Activated CD4-positive, alpha-beta T cell treated with anti-CD3 and anti-CD28 coated beads, Interleukin-2, amount 50 U/mL, for 1 hour (primary cell): ENCODE results near the gene BICRA.
"Not testable (repeated sequence)": the region's sequence is repeated elsewhere in the genome, so short reads cannot be mapped to it uniquely, and the experiment has no call there.

ENCODE experiments used
- DNase-seq: peaks from one replicate; pipeline ENCODE4 v3.0.0-alpha.2; 2020

Gene BICRA

DNA sequence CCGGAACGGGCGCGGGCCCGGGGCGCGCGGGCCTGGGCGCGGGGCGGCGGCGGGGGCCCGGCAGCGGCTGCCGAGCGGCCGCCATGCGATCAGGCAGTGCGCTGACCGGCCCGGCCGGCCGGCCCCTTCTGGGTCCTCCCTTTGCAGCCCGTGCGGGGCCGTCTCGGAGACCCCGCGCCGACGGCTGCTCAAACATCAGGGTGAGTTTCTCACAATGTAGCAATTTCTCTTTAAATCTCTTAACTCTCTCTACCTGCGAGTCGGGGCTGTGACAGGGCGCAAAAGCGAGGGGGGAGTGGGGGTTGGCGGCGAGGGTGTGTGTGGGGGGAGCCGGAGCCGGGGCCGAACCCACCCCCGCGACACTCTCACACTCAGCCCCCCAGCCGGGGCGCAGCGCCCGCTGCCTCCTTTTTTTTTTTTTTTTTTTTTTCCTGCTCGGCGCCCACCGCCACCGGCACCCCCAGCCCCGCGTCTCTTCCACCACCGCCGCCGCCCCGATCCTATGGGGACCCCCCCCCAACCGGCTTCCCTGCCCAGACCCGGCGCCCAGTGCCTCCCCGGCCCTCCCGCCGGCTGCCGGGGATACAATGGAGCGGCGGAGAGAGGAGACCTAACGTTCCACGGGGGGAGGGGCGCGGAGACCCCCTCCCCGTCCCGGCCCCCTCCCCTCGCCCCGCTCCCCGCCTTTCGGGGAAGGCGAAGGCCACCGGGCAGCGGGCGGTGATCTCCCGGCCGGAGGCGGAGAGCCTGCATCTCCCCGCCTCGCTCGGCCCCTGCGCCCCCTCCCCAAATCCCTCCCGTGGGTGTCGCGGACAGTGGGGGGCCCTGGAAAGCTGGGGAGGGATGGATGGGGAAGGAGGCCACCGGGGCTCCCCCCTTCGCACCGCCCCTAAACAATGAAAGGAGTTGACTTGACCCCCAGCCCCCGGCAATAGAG lies at the start of gene BICRA:
TSS of gene BICRA (plus strand) at position 166 of the 937 bp plus-strand sequence. CDS start 64,441 bp downstream, outside the sequence.
- DNase-seq: peak; percentile 79

DNA sequence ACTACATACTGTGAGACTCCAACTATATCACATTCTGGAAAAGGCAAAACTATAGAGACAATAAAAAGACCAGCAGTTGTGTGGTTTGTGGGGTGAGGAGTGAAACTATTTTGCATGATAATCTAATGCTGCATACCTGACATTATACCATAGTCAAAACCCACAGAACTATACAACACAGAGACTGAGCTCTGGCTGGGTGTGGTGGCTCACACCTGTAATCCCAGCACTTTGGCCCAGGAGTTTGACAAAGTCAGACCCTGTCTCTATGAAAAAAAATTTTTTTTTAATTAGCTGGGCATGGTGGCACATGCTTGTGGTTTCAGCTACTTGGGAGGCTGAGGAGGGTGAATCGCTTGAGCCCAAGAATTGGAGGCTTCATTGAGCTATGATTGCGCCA lies 47.9 kb upstream of the BICRA start:
- DNase-seq: no peak

DNA sequence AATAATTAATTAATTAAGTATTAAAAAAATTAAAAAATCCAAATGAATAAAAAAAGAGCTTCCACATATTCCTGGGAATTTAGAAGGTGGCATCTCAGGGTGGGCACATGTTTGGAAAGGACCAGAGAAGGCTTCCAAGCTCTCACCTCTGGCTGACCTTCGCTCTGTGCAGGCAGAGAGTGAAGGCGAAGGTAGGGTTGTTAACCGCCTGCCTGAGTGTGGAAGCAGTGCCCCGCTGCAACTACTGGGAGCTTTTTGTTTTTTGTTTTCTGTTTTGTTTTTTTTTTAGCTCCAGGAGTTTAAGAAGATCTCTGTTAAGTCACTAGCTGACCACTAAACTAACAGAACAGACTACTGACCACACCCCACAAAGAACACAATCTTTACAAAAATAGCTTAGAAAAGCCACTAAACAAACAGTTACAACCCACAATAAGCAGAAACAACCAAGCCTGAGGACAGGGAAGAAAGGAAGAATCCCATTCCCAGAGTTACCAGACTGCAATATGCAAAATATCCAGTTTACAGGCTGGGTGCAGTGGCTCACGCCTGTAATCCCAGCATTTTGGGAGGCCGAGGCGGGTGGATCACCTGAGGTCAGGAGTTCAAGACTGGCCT lies 47.4 kb upstream of the BICRA start:
- DNase-seq: no peak

DNA sequence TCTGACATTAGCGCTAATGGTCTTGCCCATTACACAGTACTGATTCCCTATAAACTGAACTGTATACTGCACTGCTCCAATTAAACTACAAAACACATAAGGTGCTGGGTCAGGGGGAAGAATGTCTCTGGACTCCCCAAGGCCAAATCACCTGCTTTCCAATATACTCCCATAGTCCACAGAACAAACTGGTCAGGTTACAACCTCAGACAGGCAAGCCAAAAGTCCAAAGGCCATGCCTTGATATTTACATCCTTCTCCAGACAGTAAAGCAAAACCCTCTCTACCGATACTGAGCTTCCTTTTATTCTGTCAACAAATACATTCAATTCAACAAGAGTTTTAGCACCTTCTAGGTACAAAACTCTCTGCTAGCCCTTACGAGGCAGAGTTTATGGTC lies 44.9 kb upstream of the BICRA start:
- no peak for DNase-seq

DNA sequence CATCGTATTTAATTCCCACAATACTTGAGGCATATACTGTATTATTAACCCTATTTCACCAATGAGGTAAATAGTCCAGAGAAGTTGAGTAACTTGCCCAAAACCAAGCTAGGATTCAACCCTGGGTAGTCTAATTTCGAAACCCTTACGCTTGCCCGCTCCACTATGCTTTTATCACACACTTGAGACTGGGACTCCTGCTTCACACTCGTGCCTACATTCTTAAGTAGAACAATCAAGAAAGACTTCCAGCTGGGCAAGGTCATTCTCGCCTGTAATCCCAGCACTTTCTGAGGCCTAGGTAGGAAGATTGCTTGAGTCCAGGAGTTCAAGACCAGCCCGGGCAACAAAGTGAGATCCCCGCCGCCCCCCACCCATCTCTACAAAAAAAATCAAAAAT lies 39.6 kb upstream of the BICRA start:
- no peak for DNase-seq

DNA sequence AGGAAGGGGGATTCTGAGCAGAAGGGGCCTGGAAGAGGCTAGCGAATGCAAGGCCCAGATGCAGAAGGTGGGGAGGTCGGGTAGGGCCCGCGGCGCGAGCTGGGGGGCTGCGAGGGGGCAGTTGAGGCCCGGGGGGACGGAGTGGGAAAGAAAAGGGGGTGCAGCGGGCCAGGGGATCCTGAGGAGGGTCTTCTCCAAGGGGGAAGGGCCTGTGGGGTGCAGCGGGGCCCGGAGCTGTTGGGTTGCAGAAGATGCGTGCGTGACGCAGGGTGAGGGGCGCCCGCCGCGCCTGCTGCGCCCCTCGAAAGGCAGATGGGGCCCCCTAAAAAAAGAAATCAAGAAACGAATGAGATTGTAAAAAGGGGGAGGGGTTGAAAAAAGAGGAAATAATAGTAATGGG lies 36.3 kb upstream of the BICRA start:
- no peak for DNase-seq

DNA sequence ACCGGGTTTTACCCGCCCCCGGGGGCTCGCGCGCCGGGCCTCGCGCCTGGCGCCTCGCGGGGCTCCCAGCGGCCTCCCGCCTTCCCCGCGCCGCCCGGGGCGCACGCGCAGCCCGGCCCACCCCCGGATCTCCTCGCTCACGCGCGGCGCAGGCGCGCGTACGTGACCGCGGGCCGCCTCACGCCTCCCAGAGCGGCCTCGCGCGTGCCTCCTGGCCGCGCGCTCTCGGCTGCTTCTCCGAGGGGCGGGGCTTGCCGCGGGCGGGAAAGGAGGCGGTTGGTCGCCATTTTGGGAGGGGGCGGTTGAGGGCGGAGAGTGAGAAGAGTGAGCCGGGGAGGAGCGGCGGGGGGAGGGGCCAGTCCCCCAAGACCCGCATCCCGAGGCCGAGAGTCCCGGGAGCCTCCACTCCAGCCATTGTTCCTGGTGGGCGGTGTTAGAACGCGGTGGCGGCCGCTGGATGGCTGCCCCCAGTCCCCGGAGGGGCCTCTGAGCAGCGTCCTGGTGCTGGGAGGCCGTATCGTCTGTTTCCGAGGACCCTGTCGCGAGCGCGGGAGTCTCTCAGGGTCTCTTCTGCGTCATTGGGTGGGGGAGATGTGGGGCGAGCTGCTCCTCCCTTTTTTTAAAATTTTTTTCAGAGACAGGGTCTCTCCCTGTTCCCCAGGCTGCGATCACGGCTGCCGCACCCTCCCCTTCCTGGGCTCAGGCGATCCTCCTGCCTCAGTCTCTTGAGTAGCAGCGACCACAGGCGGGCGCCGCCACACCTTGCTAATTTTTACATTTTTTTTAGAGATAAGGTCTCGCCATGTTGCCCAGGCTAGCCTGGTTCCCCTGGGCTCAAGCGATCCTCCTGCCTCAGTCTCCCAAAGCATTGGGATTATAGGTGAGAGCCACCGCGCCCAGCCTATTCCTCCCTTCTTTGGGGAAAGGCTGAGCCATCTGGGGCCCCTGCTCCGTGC lies 35.6 kb upstream of the BICRA start, which contains the start of gene ZNF541:
TSS of gene ZNF541 (minus strand) at position 78 of the 956 bp plus-strand sequence. CDS start 17,292 bp downstream, outside the sequence.
- peak; percentile 85 for DNase-seq

DNA sequence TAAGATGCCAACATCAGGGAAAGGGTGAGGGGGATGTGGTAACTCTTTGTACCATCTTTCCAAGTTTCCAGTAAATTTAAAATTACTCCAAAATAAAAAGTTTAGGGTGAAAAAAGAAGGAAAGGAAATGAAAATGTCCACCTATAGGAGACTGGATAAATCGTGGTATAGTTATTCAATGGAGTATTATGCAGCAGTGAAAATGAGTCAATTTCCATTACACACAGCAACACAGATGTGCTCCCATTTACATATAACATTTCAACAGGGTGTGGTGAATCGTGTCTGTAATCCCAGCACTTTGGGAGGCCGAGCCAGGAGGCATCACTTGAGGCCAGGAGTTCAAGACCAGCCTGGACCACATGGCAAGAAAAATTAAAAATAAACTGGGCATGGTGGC lies 28.5 kb upstream of the BICRA start:
- no peak for DNase-seq

DNA sequence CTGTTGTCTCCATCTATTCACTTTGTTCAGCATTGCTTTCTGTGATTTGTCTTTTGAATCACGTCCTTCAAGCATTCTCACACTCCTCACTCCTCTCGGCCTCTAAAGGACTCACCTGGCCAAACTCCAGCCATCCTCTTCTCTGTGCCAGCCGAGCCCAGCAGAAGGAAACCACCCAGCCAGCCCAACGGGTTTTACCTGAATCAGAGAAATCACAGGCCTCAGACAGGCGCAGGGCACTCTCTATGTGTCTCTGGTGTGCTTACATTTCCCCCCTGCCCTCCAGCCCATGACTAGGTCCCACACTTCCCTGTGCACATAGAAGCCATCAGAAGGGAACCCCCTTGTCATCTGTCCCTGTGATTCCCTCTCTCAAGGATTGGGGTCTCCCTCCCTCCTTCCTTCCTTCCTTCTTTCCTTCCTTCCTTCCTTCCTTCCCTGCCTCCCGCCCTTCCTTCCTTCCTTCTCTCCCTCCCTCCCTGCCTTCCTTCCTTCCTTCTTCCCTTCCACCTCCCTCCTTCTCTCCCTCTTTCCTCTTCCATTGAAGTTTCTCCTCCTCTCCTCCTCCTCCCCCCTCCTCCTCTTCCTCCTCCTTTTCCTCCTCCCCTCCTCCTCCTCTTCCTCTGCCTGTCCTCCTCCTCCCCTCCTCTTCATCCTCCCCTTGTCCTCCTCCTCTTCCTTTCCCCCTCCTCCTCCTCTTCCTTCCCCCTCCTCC lies 27.2 kb upstream of the BICRA start:
- DNase-seq: no peak

DNA sequence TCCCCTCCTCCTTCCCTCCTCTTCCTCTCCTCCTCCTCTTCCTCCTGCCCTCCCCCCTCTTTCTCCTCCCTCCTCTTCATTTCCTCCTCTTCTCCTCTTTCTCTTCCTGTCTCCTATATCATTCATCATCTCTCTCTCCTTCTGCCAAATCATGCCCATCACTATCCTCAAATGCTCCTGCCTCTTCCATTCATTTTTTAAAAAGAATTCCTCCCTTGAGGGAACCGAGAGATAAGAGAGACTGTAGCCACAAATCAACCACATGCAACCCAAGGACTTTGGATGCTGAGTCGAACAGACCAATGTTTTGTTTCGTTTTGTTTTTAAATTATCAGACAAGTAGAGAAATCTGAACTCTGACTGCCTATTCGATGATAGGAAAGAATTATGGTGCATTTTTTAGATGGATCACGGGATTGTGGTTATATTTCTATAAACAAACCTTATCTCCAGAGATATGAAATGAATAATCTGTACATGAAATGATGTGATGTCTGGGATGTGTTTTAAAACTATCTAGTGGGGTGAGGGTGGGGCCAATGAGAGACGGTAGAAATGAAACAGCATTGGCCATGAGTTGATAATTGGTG lies 26.5 kb upstream of the BICRA start:
- DNase-seq: no peak

DNA sequence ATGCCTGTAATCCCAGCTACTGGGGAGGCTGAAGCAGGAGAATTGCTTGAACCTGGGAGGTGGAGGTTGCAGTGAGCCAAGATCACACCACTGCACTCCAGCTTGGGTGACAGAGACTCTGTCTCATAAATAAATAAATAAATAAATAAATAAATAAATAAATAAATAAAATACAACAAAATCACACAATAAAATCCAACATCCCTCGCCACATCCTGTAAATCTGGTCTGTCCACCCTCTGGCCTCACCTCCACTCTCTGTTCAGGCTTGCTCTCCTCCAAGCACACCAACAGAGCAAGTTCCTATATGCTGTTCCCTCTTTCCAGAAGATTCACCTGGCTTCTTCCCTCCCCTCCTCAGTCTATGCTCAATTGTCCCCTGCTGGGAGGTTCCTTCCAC lies 25.8 kb upstream of the BICRA start:
- not testable (repeated sequence) for DNase-seq

DNA sequence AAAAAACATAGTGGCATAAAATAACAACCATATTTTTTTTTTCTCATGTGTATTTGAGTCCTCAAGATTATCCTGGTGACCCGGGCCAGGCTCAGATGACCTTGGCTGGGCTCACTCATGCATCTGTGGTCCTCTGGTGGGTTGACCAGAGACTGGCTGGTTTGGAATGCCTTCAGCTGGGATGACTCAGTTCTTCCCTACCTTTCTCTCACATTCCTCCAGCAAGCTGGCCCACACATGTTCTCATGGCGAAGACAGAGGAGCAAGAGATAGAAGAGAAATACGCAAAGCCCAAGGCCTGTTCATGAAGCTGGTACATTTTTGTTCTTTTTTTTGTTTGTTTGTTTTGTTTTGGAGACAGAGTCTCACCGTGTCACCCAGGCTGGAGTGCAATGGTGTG lies 21.6 kb upstream of the BICRA start:
- no peak for DNase-seq

DNA sequence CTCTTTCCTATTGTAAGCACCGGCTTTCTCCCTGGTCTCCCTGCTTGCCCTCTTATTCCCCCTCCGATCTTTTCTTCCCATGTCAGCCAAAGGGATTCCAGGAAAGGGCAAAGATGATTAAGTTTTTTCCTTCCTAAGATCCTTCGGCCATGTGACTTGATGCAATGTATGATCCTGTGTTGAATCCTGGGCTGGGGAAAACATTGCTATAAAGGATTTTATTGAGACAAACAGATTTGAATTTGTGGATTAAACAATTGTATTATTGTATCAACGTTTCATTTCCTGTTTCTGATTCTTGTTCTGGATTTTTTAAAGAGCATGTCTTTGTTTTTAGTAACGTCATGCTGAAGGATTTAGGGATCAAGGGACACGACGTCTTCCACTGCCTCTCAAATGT lies 19.1 kb upstream of the BICRA start:
- DNase-seq: no peak

DNA sequence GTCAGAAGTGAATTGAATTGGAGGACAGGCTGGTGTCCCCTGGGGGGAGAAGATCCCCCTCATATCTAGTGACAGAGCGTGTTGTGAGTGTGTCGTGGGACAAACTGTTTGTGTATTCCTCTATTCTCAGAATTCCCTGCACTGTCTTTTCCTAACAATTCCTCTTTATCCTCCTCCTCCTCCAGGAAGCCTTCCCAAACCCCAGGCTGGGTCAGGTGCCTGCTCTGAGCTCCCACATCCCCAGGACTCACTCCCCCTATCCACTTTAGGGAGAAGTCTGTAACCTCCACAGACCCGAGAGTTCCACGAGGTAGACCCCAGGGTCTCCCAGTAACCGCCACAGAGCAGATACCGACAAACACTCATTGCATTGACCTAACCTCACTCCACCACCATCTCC lies 15.1 kb upstream of the BICRA start:
- no peak for DNase-seq

DNA sequence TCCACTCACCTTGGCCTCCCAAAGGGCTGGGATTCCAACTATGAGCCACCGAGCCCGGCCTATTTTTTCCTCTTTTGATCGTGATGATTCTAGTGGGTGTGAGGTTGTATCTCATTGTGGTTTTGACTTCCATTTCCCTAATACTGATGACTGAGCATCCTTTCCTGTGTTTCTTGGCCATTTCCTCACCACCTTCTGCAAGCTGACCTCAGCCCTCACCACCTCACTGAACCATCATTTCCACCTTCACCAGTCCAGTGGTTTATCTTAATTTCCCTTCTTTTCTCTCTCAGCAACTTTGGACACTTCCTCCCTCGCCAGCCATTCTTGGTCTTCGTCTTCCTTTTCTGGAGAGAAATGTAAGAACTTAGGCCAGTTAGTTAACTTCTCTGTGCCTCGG lies 13.0 kb upstream of the BICRA start:
- no peak for DNase-seq

DNA sequence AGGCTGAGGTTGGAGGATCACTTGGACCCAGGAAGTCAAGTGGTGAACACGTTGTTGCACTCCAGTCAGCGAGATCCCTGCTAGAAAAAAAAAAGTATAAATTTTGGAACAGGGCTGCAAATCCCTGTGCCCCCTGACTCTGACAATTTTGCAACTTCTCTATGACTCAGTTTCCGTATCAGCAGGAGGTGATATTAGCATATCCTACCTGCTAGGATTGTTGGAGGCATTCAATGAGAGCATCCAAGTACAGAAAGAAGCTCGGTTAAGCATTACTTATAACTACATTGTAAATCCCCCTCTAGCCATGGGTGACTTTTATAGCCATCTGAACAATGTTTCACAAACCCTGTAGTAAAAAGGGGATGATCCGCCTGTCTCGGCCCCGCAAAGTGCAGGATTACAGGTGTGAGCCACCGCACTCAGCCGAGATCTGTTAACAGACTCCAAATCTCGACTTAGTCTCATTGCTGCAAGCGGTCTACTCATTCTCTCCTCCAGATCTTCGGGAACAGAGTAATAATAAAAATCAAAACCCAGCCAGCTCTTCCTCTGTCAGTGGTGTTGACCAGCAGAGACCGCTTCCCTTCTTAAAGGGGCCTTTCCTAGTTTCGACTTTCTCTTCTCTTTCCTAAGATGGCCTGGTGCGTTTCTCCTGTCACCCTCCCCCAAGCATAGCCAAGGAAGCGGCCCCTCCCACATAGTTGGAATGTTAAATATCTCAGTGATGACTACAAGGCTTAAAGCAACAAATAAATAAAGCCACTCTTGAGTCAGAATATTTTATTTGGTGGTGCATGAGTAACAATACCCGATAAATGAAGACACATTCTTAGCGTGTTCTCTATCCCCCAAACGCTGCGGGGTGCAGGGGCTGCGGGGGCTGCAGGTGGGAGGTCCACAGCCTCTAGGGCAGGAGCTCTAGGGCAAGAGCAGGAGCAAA lies 10.3 kb upstream of the BICRA start:
- DNase-seq: no peak

DNA sequence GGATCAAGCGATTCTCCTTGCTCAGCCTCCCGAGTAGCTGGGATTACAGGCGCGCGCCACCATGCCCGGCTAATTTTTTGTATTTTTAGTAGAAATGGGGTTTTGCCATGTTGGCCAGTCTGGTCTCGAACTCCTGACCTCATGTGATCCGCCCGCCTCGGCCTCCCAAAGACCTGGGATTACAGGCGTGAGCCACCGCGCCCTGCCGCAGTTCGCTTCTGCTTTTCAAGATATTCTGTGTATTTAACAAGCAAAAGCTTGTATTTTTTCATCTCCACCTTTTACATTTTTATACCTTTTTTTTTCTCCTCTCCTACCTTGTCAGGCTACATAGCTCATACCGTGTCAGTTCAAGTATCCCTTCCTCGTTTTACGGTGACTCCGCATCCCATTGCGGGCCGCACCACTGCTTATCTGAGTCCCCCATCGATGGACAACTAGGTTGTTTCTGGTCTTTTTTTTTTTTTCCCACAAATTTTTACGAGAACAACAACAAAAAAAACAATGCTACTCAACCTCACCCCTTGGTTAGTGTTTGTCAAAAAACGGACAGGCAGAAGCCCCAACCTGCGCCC lies 9.2 kb upstream of the BICRA start:
- not testable (repeated sequence) for DNase-seq

DNA sequence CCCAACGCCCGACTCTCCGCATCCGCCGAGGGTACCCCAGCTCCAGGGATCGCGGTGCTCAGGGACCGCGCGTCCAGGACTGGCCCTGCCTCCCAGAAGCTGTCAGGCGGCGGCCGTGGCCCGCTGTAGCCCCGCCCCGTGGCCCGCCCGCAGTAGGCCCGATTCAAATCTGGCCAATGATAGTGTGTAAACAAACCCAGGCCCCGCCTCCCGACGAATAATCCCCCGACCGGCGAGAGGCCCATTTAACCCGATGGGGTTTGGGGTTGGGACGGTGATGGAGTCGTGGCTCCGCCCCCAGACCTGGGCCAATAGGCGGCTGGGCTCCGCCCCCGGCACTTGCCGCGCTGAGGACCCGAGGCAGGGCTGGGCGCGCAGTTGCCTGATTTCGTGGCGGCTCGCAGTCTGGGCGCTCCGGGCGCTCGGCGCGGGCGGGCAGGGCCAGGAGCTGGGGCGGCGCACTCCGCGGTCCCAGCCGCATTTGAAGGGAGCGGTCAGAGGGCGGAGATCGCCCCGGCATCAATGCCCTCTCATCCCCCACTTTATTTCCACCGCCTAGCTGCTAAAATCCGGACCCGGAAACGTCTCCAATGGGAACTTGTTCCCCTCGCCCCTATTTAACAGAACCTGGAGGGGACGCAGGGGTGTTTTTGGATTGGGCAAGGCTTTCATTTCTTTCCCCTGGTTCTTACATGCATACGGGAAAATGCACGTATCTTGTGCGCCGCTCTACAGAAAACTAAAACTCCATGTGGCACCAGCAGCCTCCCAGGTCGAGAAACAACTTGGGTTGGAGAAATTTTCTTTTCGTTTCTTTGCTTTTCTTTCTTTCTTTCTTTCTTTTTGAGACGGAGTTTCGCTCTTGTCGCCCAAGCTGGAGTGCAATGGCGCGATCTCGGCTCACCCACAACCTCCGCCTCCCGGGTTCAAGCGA lies 8.4 kb upstream of the BICRA start:
- peak; percentile 100 for DNase-seq
